Suppressor macrophage treated with lipopolysaccharide for 1 hour (primary cell): ENCODE measurements around the gene SLC44A4.
A peak's percentile ranks its signal among the peaks of the same experiment; 100 is the strongest.
"Not testable (repeated sequence)": the region's sequence is repeated elsewhere in the genome, so short reads cannot be mapped to it uniquely, and the experiment has no call there.

Experiments used
- DNase-seq, 3 donors: peaks; one replicate each; pipeline ENCODE4 v3.0.0-alpha.2; 2020 to 2022

Gene SLC44A4

DNA sequence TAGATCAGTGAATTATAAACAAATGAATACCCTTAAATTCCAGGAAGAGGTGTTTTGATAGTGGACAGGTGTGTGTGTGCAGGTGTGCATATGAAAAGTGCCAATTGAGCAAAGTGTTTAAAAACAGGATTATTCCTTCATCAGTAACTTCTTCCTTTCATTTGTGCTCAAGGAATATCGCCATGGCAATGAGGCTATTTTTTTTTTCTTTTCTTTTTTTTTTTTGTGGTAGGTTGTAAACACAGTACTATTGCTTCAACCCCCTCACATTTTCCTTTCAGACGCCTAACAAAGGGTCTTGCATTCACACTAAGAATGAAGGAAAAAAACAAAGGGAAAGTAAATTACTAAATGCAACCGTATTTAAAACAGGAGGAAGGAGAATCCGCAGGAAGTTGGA is 53.2 kb downstream of the SLC44A4 start:
- no peak for DNase-seq

DNA sequence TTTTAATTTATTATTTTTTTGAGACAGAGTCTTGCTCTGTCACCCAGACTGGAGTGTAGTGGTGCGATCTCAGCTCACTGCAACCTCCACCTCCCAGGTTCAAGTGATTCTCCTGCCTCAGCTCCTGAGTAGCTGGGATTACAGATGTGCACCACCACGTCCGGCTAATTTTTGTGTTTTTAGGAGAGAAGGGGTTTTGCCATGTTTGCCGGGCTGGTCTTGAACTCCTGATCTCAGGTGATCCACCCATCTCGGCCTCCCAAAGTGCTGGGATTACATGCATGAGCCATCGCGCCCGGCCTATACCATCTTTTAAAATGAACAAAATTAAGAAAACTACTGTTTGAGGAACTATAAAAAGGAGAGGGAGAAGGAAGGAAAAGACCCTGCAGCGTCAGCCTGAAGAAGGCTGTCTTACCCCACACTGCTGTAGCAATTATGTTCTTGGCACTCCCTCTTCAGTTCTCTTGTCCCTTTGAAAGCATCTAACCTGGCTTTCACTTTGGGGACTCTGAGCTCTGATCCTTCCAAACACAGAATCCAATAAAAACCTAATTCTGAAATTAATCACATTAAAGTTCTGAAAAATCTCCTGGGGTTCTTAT is 55.1 kb downstream of the SLC44A4 start:
- DNase-seq = peak; percentile 22 to 44 (median 37)

DNA sequence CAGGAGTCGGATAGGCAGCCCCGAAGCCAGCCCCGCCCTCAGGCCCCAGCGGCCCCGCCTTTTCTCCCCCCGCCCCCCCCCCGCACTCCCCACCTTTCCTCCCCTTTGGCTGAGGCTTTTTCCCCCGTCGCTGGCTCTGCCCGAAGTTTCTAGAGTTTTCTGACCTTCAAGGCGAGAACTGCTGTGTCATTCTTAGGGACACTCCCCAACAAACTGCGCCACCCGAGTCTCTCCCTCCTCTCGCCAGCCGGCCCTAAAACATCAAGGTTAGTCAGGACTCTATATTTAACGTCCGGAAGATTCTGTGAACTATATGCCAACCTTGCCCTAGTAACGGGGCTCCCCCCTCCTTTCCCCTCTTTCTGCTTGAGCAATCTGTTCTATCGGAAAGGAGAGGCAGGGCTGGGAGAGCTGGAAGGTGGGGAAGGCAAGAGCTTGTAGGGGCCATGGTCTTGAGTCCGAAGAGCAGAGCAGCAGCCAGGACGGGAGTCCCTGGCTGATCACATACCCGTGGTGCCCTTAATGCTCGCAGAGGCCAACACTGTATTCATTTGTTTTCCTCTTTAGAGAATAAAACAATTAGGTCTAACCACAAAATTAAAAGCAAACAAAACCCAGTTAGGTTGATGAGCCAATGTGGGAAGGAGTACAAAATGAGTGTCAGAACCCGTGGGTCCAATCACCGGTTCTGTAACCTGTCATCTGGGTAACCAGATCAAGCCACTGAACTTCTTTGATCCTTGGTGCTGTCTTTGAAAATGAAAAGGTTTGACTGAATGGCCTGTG is 56.6 kb downstream of the SLC44A4 start:
- peak; percentile 92 to 97 (median 93) for DNase-seq

DNA sequence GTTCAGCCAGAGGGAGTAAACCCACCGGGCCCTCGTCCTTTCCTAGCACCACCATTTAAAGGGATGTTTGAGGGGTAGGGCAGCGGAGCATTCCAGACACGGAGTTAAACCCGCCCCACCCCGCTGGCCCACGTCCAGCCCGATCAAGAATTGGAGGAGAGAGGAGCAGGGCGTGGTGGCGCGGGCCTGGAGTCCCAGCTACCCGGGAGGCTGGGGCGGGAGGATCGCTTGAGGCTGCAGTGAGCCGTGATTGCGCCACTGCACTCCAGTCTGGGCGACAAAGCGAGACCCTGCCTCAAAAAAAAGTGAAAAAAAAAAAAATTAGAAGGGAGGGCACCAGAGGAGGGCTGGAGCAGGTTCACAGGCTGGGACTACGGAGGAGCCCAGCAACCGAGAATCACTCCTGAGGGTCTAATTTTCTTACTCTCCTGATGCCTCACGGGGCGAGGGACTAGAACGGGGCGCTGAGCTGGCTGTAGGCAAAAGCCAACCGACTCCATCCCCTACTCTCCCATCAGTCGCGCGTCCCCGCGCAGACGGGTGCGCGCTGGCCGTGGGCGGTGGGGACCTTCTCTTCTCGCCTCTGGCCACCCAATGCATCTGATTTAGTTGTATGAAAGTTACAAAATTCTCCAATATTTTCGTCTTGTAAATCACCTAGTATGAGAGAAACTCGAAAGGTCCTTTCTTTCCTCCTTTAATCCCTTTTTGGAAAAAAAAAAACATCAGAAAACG is 57.3 kb downstream of the SLC44A4 start:
- DNase-seq = peak; percentile 76 to 87 (median 78)

GRCh38 chr6:31820399-31820798 is 58.4 kb downstream of the SLC44A4 start:
- DNase-seq = not testable (repeated sequence)

DNA sequence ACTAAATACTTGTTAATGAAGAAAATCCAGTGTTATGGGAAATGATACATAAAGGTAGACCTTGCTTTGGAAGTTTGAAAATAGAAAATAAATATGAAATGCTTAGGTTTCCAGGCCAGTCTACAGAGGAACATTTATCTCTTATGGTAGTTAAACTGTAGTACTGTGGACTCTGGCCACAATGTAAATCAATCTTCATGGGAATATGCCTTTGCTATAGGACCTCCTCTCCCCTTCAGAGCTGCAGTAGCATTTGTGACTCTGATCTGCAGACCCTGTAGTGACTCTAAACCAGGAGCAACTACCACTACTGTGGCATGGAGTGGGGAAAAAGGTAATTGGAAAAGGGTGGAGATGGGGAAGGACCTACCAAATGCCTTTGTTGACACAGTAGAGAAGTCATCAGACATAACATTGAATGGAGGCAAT is 58.9 kb downstream of the SLC44A4 start:
- no peak for DNase-seq

DNA sequence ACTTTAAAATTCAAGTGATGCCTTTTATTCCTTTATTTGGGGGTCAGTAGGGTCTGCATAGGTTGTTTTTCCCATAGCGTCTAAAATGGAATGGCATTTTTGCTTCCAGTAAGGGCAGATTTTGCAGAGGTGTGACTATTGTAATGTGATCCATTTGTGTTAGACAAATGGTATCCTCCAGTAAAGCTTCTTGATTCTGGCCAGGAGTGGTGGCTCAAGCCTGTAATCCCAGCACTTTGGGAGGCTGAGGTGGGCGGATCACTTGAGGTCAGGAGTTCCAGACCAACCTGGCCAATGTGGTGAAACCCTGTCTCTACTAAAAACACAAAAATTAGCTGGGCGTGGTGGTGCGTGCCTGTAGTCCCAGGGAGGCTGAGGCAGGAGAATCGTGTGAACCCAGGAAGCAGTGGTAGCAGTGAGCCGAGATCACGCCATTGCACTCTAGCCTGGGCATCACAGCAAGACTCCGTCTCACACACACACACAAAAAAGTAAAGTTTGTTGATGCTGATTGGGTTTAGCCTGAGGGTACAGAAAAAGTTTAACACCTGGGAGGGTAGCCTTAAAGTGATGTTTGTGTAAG is 60.8 kb downstream of the SLC44A4 start:
- not testable (repeated sequence) for DNase-seq

- peak in 2 of 3 donors; percentile 68 to 73 for DNase-seq
These were observed 61.5 kb downstream of the SLC44A4 start for GRCh38 chr6:31817133-31817928.

DNA sequence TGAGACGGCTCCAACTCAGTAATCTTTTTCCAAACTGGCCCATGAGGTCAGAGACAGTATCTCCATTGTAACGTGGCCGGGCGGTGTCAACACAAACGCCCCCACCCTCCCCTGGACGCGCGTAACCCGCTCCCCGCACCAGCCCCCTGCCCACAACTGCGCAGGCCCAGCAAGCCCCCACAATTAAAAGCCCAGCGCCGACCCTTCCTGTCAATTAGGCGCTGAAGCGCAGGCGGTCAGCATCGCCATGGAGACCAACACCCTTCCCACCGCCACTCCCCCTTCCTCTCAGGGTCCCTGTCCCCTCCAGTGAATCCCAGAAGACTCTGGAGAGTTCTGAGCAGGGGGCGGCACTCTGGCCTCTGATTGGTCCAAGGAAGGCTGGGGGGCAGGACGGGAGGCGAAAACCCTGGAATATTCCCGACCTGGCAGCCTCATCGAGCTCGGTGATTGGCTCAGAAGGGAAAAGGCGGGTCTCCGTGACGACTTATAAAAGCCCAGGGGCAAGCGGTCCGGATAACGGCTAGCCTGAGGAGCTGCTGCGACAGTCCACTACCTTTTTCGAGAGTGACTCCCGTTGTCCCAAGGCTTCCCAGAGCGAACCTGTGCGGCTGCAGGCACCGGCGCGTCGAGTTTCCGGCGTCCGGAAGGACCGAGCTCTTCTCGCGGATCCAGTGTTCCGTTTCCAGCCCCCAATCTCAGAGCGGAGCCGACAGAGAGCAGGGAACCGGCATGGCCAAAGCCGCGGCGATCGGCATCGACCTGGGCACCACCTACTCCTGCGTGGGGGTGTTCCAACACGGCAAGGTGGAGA is 63.6 kb downstream of the SLC44A4 start, which contains the start of the genes HSPA1A and HSPA1L:
HSPA1A (plus strand) TSS at position 519 of the 814 bp plus-strand sequence; CDS start at position 733, 214 bp downstream.
HSPA1L (minus strand) TSS at position 259 of the 814 bp plus-strand sequence. CDS start 3,311 bp downstream, outside the sequence.
- DNase-seq = peak; percentile 94 to 97 (median 96)

- DNase-seq = peak; percentile 97 to 99 (median 98)
These were observed 64.1 kb downstream of the SLC44A4 start for GRCh38 chr6:31814677-31815024.

DNA sequence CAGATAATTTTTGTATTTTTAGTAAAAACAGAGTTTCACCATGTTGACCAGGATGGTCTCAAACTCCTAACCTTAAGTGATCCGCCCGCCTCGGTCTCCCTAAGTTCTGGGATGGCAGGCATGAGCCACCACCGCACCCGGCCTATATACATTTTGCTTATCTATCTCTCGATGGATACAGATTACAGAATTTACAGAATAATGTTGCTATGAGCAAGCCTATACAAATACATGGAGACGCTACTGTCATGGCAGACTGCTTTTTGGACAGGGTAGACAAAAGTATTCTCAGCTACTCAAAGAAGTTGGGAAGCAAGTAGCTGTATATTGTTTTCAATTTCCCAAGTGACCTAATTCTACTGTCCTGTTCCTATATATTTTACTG is 65.3 kb downstream of the SLC44A4 start:
- DNase-seq = no peak
